GM11168 (cell line): ENCODE results near the gene DCAF4.
"Not testable (repeated sequence)": the region's sequence is repeated elsewhere in the genome, so short reads cannot be mapped to it uniquely, and the experiment has no call there.

Experiments
- in situ Hi-C: fragments of 300-500 bp; cut with MboI; formaldehyde crosslinking; loops from one replicate; pipeline ENCODE4 v1.12.0; 2022; ENCODE audit warnings: low sequenced_read_pairs; ENCODE audit not compliant: unreplicated experiment

Gene DCAF4

GRCh38 chr14:72928872-72929271 lies 2.6 kb downstream of the DCAF4 start:
- in situ Hi-C loops, result no loop called here

GRCh38 chr14:72929316-72930080 lies 3.2 kb downstream of the DCAF4 start:
- in situ Hi-C loops, result no loop called here

GRCh38 chr14:72932893-72933292 lies 6.6 kb downstream of the DCAF4 start:
- in situ Hi-C loops, result no loop called here

GRCh38 chr14:72939630-72940029 lies 13.4 kb downstream of the DCAF4 start:
- in situ Hi-C loops, result no loop called here

GRCh38 chr14:72941286-72941985 lies 15.2 kb downstream of the DCAF4 start:
- in situ Hi-C loops, result no loop called here

GRCh38 chr14:72942934-72943333 lies 16.7 kb downstream of the DCAF4 start:
- in situ Hi-C loops, result no loop called here

- in situ Hi-C loops, result no loop called here
Measured at GRCh38 chr14:72943876-72944430, 17.7 kb downstream of the DCAF4 start.

- in situ Hi-C loops, result no loop called here
Measured at GRCh38 chr14:72945356-72946027, 19.2 kb downstream of the DCAF4 start.

- in situ Hi-C loops, result no loop called here
Measured at GRCh38 chr14:72946491-72946890, 20.2 kb downstream of the DCAF4 start.

GRCh38 chr14:72947366-72948160 lies 21.3 kb downstream of the DCAF4 start:
- in situ Hi-C loops, result no loop called here

- in situ Hi-C loops, result no loop called here
Measured at GRCh38 chr14:72948481-72949138, 22.3 kb downstream of the DCAF4 start.

GRCh38 chr14:72952171-72952570 lies 25.9 kb downstream of the DCAF4 start:
- in situ Hi-C loops, result no loop called here

- in situ Hi-C loops, result not testable (repeated sequence)
Measured at GRCh38 chr14:72956741-72957140, 30.5 kb downstream of the DCAF4 start.

- in situ Hi-C loops, result no loop called here
Measured at GRCh38 chr14:72957213-72957612, 30.9 kb downstream of the DCAF4 start.

GRCh38 chr14:72958548-72958947 lies 32.3 kb downstream of the DCAF4 start:
- in situ Hi-C loops, result no loop called here

GRCh38 chr14:72961016-72961415 lies 34.8 kb downstream of the DCAF4 start:
- in situ Hi-C loops, result not testable (repeated sequence)

GRCh38 chr14:72961579-72962335 lies 35.5 kb downstream of the DCAF4 start:
- in situ Hi-C loops, result no loop called here

GRCh38 chr14:72962336-72962754 lies 36.1 kb downstream of the DCAF4 start:
- in situ Hi-C loops, result not testable (repeated sequence)

- in situ Hi-C loops, result no loop called here
Measured at GRCh38 chr14:72962829-72963312, 36.6 kb downstream of the DCAF4 start.
